Bronchial epithelial cell (primary cell): ENCODE measurements around the gene SEMA4D. TPM values are rescaled to one million over a fixed set of nuclear protein-coding genes. Genes with fewer than 3 reads are reported as not detected.

Experiments
- DNase-seq: peaks from one replicate; pipeline ENCODE4 v3.0.0-alpha.2; 2010; ENCODE audit warnings: low read depth
- FAIRE-seq: peaks from 2 replicates; lab custom pipeline; 2011; peaks lifted over from hg19 to GRCh38; lab: Jason Lieb, UNC
- H3K27me3 ChIP-seq: 2 replicates; pipeline ENCODE4 v1.5.1; 2011; ENCODE audit warnings: low read length; ENCODE audit not compliant: control insufficient read depth, insufficient read depth
- H3K36me3 ChIP-seq: 2 replicates; pipeline ENCODE4 v1.5.1; 2011; ENCODE audit warnings: low read length; ENCODE audit not compliant: control insufficient read depth, insufficient read depth
- H3K4me3 ChIP-seq: 2 replicates; pipeline ENCODE4 v1.5.1; 2011; ENCODE audit warnings: mild to moderate bottlenecking, low read depth, low read length, control low read depth
- CTCF ChIP-seq: IDR thresholded peaks from 2 replicates; pipeline ENCODE4 v1.5.1; 2011; ENCODE audit warnings: mild to moderate bottlenecking, moderate library complexity, low read length, control low read depth, inconsistent platforms; ENCODE audit not compliant: insufficient read depth, severe bottlenecking
- total RNA-seq: library from RNA; depleted of rRNA; stranded (reverse); fragments of >200 nt; gene quantifications from 2 replicates; pipeline ENCODE4 v1.2.1, GENCODE V29; 2014

The SEMA4D gene
- total RNA-seq, 1 donor from 2014 or later, result 1.8 TPM

- peak; percentile 22 for TF ChIP-seq CTCF
- Histone ChIP-seq H3K36me3 (no peaks in the 10 kb centered on the region), H3K4me3 (no peak overlapping the region), H3K27me3 (peaks cover 2% of the 10 kb centered on the region)
- DNase-seq, result no peak
- no peak for FAIRE-seq
Measured at GRCh38 chr9:89428901-89429890, 68.7 kb downstream of the SEMA4D start.

DNA sequence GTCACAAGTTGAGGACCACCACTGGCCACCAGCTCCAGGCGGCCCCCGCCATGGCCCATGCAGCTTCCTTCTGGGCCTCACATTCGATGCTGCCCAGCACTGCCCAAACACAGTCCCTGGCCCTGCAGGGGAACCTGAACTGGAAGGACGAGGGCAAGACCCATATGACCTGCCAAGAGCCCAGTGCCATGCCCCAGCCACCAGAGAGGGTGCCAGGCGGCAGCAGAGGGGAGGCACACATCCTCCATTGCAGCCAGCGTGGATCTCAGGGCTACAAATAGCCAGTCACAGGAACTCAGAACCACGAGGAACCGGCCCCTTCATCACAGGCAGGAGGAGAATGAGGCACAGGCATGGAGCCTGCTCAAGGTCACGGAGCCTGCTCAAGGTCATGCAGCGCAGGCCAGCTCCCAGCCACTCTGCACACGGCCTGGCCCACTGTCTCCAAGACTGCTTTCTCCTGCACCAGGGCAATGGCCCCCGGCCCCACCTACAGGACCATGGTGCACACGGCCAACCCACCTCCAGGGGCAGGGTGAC is 69.6 kb downstream of the SEMA4D start:
- TF ChIP-seq CTCF, result no peak
- Histone ChIP-seq H3K27me3 (peaks cover under 1% of the 10 kb centered on the region), H3K36me3 (no peaks in the 10 kb centered on the region), H3K4me3 (no peak overlapping the region)
- DNase-seq (no peak), FAIRE-seq (no peak)

- FAIRE-seq (no peak), DNase-seq (no peak)
- Histone ChIP-seq H3K4me3 (no peak overlapping the region), H3K27me3 (no peaks in the 10 kb centered on the region), H3K36me3 (no peaks in the 10 kb centered on the region)
- no peak for TF ChIP-seq CTCF
Measured at GRCh38 chr9:89427621-89428221, 70.2 kb downstream of the SEMA4D start.

DNA sequence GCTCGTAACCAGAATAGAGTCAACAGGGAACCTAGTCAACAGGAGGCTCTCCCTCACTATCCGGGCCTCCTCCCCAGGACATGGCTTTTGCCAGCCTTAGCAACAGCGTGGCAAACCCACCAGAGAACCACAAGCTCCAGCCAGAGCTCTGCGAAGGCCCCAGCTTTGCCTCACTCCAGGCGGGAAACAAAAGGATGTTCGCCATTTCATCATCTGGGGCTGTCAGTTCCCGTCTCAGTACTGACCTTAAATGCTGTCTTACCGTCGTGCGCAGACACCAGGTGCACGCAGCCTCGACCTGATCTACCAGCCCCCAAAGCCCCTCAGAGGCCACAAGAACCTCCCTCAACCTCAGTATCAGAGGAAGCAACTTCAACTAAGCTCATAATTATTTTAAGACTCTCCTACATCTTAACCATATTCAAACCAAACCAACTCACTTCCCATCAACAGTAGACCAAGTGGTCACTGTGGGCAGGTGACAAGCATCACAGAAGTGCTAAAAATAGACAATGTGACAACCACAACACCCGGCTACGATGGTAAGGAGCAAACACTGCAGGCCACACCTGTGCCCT is 71.4 kb downstream of the SEMA4D start:
- TF ChIP-seq CTCF, result no peak
- H3K4me3 ChIP-seq, result no peak overlapping the region
- H3K36me3 ChIP-seq, result no peaks in the 10 kb centered on the region
- H3K27me3 ChIP-seq, result no peaks in the 10 kb centered on the region
- FAIRE-seq, result no peak
- no peak for DNase-seq

GRCh38 chr9:89425921-89426383 is 72.0 kb downstream of the SEMA4D start:
- no peak for DNase-seq
- no peak for TF ChIP-seq CTCF
- H3K4me3 ChIP-seq, result no peak overlapping the region
- H3K36me3 ChIP-seq, result no peaks in the 10 kb centered on the region
- no peaks in the 10 kb centered on the region for H3K27me3 ChIP-seq
- no peak for FAIRE-seq
